ENCODE measurements around the gene GPR183. TPM values are rescaled to one million over a fixed set of nuclear protein-coding genes. Genes with fewer than 3 reads are reported as not detected.

The GPR183 gene
- total and polyA plus RNA-seq, 2 experiments from 2014 or later: 0.25 TPM; not detected in 1

DNA sequence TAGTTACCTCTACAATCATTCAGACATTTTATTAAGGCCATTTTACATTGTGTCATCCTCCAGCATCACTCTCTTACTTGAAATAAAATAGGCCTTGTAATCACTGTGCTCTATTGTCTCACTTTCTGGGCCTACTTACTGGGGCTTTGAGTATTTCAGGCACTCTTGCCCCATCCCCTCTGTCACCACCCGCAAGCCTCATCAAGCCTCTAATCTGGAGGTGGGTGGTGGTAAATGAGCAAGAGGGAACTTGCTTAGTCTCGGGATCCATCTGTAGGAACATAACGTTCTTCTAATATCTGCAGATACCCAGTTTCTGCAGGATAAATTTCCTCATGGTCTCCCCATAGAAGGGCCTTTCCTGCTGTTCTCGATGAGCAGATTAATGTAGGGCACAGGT is 29.6 kb downstream of the GPR183 start:
- 92 to 97% methylated on average over 4 of the region's 4 CpGs for WGBS, 2 experiments (ENCODE audit: low coverage in 1 of 2, low lambda C conversion rate in 2 of 2, missing lambda C conversion rate in 2 of 2)
- Histone ChIP-seq H3K36me3 (ENCODE audit: low read depth) (no peaks in the 10 kb centered on the region), H3K4me2 (ENCODE audit: unreplicated experiment) (no peak overlapping the region), H3K27me3 (replicated peaks; ENCODE audit: insufficient read depth) (no peaks in the 10 kb centered on the region), H3K9me2 (ENCODE audit: insufficient read depth) (no peaks in the 10 kb centered on the region), H2AFZ (no peak overlapping the region), H3K4me3 (no peak overlapping the region), H3K9me3 (ENCODE audit: low read depth) (no peaks in the 10 kb centered on the region), H4K20me1 (ENCODE audit: insufficient read depth) (peaks cover 3% of the 10 kb centered on the region; the same call in 1 of the 2 replicates), H3K4me1 (ENCODE audit: insufficient read depth) (peaks cover 36% of the 10 kb centered on the region), H3K27ac (no peak overlapping the region), H3K79me2 (ENCODE audit: insufficient read depth) (peaks cover 6% of the 10 kb centered on the region; the same call in 1 of the 2 replicates), H3K9ac (no peak overlapping the region), H3F3A (ENCODE audit: insufficient read depth) (peaks cover 39% of the 10 kb centered on the region)
- no peak for TF ChIP-seq EZH2 (IDR thresholded peaks at IDR 0.05; ENCODE audit: insufficient read depth, poor library complexity, severe bottlenecking)
- TF ChIP-seq EZH2phosphoT487 (IDR thresholded peaks at IDR 0.05; ENCODE audit: insufficient read depth, low read depth): no peak
- in situ Hi-C loops (cut with MboI): no loop called here
- DNase-seq: no peak

GRCh38 chr13:99276706-99277105 is 30.5 kb downstream of the GPR183 start:
- Histone ChIP-seq H2AFZ (no peak overlapping the region), H3K27ac (no peak overlapping the region), H3K4me2 (ENCODE audit: unreplicated experiment) (no peak overlapping the region), H3K27me3 (replicated peaks; ENCODE audit: insufficient read depth) (no peaks in the 10 kb centered on the region), H3K9me3 (ENCODE audit: low read depth) (no peaks in the 10 kb centered on the region), H3F3A (ENCODE audit: insufficient read depth) (peaks cover 30% of the 10 kb centered on the region), H3K4me3 (no peak overlapping the region), H3K9ac (no peak overlapping the region), H3K79me2 (ENCODE audit: insufficient read depth) (peaks cover 6% of the 10 kb centered on the region; the same call in 1 of the 2 replicates), H3K9me2 (ENCODE audit: insufficient read depth) (no peaks in the 10 kb centered on the region), H3K4me1 (ENCODE audit: insufficient read depth) (peaks cover 26% of the 10 kb centered on the region), H4K20me1 (ENCODE audit: insufficient read depth) (0 out of 2 replicates have a peak, but pooled peaks cover 3% of the 10 kb centered on the region), H3K36me3 (ENCODE audit: low read depth) (no peaks in the 10 kb centered on the region)
- no peak for TF ChIP-seq EZH2phosphoT487 (IDR thresholded peaks at IDR 0.05; ENCODE audit: insufficient read depth, low read depth)
- no peak for TF ChIP-seq EZH2 (IDR thresholded peaks at IDR 0.05; ENCODE audit: insufficient read depth, poor library complexity, severe bottlenecking)
- in situ Hi-C loops (cut with MboI): no loop called here
- DNase-seq: no peak
- WGBS, 2 experiments (ENCODE audit: low coverage in 1 of 2, low lambda C conversion rate in 2 of 2, missing lambda C conversion rate in 2 of 2): 100% methylated on average over 2 of the region's 2 CpGs

DNA sequence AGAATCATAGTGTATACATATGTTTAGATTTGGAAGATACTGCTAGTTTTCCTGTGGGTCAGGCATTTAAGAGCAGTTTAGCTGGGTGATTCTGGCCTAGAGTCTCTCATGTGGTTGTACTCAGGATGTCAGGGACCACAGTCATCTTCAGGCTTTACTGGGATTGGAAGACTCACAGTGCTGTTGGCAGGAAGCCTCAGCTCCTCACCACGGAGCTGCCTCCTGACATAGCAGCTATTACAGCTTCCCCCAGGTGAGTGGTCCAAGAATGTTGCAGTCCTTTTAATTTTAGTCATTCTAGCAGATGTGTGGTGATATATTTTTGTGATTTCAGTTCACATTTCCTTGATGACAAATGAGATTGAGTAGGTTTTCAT is 32.1 kb downstream of the GPR183 start:
- Histone ChIP-seq H3K9me3 (ENCODE audit: low read depth) (no peaks in the 10 kb centered on the region), H3K27me3 (replicated peaks; ENCODE audit: insufficient read depth) (no peaks in the 10 kb centered on the region), H3K36me3 (ENCODE audit: low read depth) (no peaks in the 10 kb centered on the region), H3F3A (ENCODE audit: insufficient read depth) (peaks cover 13% of the 10 kb centered on the region), H2AFZ (no peak overlapping the region), H3K4me2 (ENCODE audit: unreplicated experiment) (no peak overlapping the region), H3K27ac (0 out of 2 replicates have a peak overlapping the region, but pooled peaks have one; percentile 7), H4K20me1 (ENCODE audit: insufficient read depth) (0 out of 2 replicates have a peak, but pooled peaks cover 3% of the 10 kb centered on the region), H3K79me2 (ENCODE audit: insufficient read depth) (peaks cover 6% of the 10 kb centered on the region; the same call in 1 of the 2 replicates), H3K9me2 (ENCODE audit: insufficient read depth) (no peaks in the 10 kb centered on the region), H3K4me3 (no peak overlapping the region), H3K4me1 (ENCODE audit: insufficient read depth) (peaks cover 13% of the 10 kb centered on the region), H3K9ac (no peak overlapping the region)
- peak; percentile 88 for DNase-seq
- in situ Hi-C loops (cut with MboI): no loop called here
- no peak for TF ChIP-seq EZH2 (IDR thresholded peaks at IDR 0.05; ENCODE audit: insufficient read depth, poor library complexity, severe bottlenecking)
- no peak for TF ChIP-seq EZH2phosphoT487 (IDR thresholded peaks at IDR 0.05; ENCODE audit: insufficient read depth, low read depth)
- WGBS, 2 experiments (ENCODE audit: low coverage in 1 of 2, low lambda C conversion rate in 2 of 2, missing lambda C conversion rate in 2 of 2): 0 to 4% methylated on average over 1 of the region's 1 CpG

DNA sequence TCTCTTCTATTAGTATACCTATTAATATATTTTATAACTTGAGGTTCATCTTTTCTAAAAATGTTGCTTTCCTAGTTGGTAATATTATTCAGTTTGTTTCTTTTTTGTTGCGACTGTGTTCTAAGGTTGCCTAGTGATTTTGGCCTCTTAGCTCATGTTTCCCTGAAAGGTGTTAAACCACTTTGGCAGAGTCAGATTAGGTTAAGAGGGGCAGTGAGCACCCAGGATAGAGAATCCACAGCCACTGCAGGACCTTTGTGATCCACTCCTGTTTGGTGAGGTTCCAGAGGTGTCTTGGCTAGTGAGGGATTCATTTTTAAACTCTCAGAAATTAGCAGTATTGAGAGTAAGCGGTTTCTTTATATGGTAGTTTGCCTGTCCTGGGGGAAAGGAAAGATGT is 34.1 kb downstream of the GPR183 start:
- H4K20me1 ChIP-seq (ENCODE audit: insufficient read depth): 0 out of 2 replicates have a peak, but pooled peaks cover 3% of the 10 kb centered on the region
- H3K27ac ChIP-seq: no peak overlapping the region
- H3K79me2 ChIP-seq (ENCODE audit: insufficient read depth): peaks cover 6% of the 10 kb centered on the region; the same call in 1 of the 2 replicates
- no peaks in the 10 kb centered on the region for H3K9me3 ChIP-seq (ENCODE audit: low read depth)
- DNase-seq: no peak
- in situ Hi-C loops (cut with MboI): loop anchor here (5.0 kb wide), 1 partner anchor 164 kb away; no protein-coding TSS in a partner anchor
- H3K4me1 ChIP-seq (ENCODE audit: insufficient read depth): peaks cover 7% of the 10 kb centered on the region
- H3K4me3 ChIP-seq: no peak overlapping the region
- no peak overlapping the region for H2AFZ ChIP-seq
- H3K9me2 ChIP-seq (ENCODE audit: insufficient read depth): no peaks in the 10 kb centered on the region
- TF ChIP-seq EZH2phosphoT487 (IDR thresholded peaks at IDR 0.05; ENCODE audit: insufficient read depth, low read depth): no peak
- no peak for TF ChIP-seq EZH2 (IDR thresholded peaks at IDR 0.05; ENCODE audit: insufficient read depth, poor library complexity, severe bottlenecking)
- H3K9ac ChIP-seq: no peak overlapping the region
- peaks cover 8% of the 10 kb centered on the region for H3F3A ChIP-seq (ENCODE audit: insufficient read depth)
- no peaks in the 10 kb centered on the region for H3K36me3 ChIP-seq (ENCODE audit: low read depth)
- WGBS, 2 experiments (ENCODE audit: low coverage in 1 of 2, low lambda C conversion rate in 2 of 2, missing lambda C conversion rate in 2 of 2): 94 to 97% methylated on average over 2 of the region's 2 CpGs
- no peaks in the 10 kb centered on the region for H3K27me3 ChIP-seq (replicated peaks; ENCODE audit: insufficient read depth)
- H3K4me2 ChIP-seq (ENCODE audit: unreplicated experiment): no peak overlapping the region

All from GM23248 (cell line).